WTC11 (cell line): ENCODE data around the gene ADAM22.

Experiments
- ETV6 ChIP-seq: sonication (generic); formaldehyde crosslinking; IDR thresholded peaks from 2 replicates; pipeline ENCODE4 v1.8.1; 2022; ENCODE audit warnings: mild to moderate bottlenecking, missing genetic modification reagents
- IRF2 ChIP-seq: sonication (generic); formaldehyde crosslinking; IDR thresholded peaks from 2 replicates; pipeline ENCODE4 v1.8.0; 2022; ENCODE audit warnings: low read depth, missing genetic modification reagents, borderline replicate concordance
- MXD4 ChIP-seq: fragments of 250-450 bp; sonication (Bioruptor Pico); IDR thresholded peaks from 2 replicates; pipeline ENCODE4 v1.8.0; 2021; ENCODE audit warnings: mild to moderate bottlenecking, moderate library complexity, borderline replicate concordance
- TF ChIP-seq, protein P1 (sequence below): fragments of 200-600 bp; IDR thresholded peaks from 2 replicates; pipeline ENCODE4 v1.8.0; 2022; ENCODE audit warnings: antibody characterized with exemption
- TF ChIP-seq, protein P2 (sequence below): sonication (generic); formaldehyde crosslinking; IDR thresholded peaks from 2 replicates; pipeline ENCODE4 v1.8.0; 2022; ENCODE audit warnings: missing genetic modification reagents
- TF ChIP-seq, protein P3 (sequence below): fragments of 250-450 bp; sonication (Bioruptor Pico); IDR thresholded peaks from 2 replicates; pipeline ENCODE4 v1.8.0; 2021; ENCODE audit warnings: mild to moderate bottlenecking
- TF ChIP-seq, protein P4 (sequence below): sonication (generic); formaldehyde crosslinking; IDR thresholded peaks from 2 replicates; pipeline ENCODE4 v1.8.1; 2022; ENCODE audit warnings: missing genetic modification reagents, borderline replicate concordance

DNA sequence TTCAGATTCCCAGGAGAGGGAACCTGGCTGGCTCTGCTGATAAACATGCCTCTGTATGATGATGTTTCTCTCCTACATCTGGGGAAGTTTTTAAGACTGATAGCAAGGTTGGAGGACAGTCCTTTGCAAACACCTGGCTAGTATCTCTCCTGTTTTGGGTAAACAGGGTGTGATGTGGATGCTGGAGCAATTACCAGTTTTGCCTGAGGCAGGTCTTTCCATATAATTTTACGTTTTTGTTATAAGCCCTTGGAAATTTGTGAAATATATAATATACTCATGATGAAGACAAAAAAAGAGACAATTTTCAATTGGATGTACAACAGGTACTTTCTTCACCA, 138.6 kb downstream of the ADAM22 start:
- no peak for TF ChIP-seq ETV6 (CRISPR knock-in tag)
- TF ChIP-seq, protein P1, sequence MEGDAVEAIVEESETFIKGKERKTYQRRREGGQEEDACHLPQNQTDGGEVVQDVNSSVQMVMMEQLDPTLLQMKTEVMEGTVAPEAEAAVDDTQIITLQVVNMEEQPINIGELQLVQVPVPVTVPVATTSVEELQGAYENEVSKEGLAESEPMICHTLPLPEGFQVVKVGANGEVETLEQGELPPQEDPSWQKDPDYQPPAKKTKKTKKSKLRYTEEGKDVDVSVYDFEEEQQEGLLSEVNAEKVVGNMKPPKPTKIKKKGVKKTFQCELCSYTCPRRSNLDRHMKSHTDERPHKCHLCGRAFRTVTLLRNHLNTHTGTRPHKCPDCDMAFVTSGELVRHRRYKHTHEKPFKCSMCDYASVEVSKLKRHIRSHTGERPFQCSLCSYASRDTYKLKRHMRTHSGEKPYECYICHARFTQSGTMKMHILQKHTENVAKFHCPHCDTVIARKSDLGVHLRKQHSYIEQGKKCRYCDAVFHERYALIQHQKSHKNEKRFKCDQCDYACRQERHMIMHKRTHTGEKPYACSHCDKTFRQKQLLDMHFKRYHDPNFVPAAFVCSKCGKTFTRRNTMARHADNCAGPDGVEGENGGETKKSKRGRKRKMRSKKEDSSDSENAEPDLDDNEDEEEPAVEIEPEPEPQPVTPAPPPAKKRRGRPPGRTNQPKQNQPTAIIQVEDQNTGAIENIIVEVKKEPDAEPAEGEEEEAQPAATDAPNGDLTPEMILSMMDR, result no peak
- no peak for TF ChIP-seq MXD4 (CRISPR knock-in tag)
- no peak for TF ChIP-seq IRF2 (CRISPR knock-in tag)
- TF ChIP-seq, protein P2, sequence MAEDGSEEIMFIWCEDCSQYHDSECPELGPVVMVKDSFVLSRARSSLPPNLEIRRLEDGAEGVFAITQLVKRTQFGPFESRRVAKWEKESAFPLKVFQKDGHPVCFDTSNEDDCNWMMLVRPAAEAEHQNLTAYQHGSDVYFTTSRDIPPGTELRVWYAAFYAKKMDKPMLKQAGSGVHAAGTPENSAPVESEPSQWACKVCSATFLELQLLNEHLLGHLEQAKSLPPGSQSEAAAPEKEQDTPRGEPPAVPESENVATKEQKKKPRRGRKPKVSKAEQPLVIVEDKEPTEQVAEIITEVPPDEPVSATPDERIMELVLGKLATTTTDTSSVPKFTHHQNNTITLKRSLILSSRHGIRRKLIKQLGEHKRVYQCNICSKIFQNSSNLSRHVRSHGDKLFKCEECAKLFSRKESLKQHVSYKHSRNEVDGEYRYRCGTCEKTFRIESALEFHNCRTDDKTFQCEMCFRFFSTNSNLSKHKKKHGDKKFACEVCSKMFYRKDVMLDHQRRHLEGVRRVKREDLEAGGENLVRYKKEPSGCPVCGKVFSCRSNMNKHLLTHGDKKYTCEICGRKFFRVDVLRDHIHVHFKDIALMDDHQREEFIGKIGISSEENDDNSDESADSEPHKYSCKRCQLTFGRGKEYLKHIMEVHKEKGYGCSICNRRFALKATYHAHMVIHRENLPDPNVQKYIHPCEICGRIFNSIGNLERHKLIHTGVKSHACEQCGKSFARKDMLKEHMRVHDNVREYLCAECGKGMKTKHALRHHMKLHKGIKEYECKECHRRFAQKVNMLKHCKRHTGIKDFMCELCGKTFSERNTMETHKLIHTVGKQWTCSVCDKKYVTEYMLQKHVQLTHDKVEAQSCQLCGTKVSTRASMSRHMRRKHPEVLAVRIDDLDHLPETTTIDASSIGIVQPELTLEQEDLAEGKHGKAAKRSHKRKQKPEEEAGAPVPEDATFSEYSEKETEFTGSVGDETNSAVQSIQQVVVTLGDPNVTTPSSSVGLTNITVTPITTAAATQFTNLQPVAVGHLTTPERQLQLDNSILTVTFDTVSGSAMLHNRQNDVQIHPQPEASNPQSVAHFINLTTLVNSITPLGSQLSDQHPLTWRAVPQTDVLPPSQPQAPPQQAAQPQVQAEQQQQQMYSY (CRISPR knock-in tag), result no peak
- TF ChIP-seq, protein P3, sequence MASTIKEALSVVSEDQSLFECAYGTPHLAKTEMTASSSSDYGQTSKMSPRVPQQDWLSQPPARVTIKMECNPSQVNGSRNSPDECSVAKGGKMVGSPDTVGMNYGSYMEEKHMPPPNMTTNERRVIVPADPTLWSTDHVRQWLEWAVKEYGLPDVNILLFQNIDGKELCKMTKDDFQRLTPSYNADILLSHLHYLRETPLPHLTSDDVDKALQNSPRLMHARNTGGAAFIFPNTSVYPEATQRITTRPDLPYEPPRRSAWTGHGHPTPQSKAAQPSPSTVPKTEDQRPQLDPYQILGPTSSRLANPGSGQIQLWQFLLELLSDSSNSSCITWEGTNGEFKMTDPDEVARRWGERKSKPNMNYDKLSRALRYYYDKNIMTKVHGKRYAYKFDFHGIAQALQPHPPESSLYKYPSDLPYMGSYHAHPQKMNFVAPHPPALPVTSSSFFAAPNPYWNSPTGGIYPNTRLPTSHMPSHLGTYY (CRISPR knock-in tag), result no peak
- TF ChIP-seq, protein P4, sequence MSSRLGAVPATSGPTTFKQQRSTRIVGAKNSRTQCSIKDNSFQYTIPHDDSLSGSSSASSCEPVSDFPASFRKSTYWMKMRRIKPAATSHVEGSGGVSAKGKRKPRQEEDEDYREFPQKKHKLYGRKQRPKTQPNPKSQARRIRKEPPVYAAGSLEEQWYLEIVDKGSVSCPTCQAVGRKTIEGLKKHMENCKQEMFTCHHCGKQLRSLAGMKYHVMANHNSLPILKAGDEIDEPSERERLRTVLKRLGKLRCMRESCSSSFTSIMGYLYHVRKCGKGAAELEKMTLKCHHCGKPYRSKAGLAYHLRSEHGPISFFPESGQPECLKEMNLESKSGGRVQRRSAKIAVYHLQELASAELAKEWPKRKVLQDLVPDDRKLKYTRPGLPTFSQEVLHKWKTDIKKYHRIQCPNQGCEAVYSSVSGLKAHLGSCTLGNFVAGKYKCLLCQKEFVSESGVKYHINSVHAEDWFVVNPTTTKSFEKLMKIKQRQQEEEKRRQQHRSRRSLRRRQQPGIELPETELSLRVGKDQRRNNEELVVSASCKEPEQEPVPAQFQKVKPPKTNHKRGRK (CRISPR knock-in tag), result no peak
